ENCODE results near the gene SH3GL2.

GRCh38 chr9:17665450-17665849 is 86.6 kb downstream of the SH3GL2 start:
- TF ChIP-seq TAF1 (IDR thresholded peaks at IDR 0.05; ENCODE audit: low read depth) (no peak), CREB1 (IDR thresholded peaks at IDR 0.05; ENCODE audit: low read depth) (no peak), NFIC (IDR thresholded peaks at IDR 0.05) (no peak), EP300 (IDR thresholded peaks at IDR 0.05; ENCODE audit: borderline replicate concordance) (no peak), USF1 (IDR thresholded peaks at IDR 0.05) (no peak), RAD21 (IDR thresholded peaks at IDR 0.05; ENCODE audit: low read depth) (no peak)
- TF ChIP-seq, protein P1, sequence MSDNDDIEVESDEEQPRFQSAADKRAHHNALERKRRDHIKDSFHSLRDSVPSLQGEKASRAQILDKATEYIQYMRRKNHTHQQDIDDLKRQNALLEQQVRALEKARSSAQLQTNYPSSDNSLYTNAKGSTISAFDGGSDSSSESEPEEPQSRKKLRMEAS (IDR thresholded peaks at IDR 0.05) = no peak
- TF ChIP-seq, protein P2, sequence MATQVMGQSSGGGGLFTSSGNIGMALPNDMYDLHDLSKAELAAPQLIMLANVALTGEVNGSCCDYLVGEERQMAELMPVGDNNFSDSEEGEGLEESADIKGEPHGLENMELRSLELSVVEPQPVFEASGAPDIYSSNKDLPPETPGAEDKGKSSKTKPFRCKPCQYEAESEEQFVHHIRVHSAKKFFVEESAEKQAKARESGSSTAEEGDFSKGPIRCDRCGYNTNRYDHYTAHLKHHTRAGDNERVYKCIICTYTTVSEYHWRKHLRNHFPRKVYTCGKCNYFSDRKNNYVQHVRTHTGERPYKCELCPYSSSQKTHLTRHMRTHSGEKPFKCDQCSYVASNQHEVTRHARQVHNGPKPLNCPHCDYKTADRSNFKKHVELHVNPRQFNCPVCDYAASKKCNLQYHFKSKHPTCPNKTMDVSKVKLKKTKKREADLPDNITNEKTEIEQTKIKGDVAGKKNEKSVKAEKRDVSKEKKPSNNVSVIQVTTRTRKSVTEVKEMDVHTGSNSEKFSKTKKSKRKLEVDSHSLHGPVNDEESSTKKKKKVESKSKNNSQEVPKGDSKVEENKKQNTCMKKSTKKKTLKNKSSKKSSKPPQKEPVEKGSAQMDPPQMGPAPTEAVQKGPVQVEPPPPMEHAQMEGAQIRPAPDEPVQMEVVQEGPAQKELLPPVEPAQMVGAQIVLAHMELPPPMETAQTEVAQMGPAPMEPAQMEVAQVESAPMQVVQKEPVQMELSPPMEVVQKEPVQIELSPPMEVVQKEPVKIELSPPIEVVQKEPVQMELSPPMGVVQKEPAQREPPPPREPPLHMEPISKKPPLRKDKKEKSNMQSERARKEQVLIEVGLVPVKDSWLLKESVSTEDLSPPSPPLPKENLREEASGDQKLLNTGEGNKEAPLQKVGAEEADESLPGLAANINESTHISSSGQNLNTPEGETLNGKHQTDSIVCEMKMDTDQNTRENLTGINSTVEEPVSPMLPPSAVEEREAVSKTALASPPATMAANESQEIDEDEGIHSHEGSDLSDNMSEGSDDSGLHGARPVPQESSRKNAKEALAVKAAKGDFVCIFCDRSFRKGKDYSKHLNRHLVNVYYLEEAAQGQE (IDR thresholded peaks at IDR 0.05; ENCODE audit: low read depth) = no peak
